AG08396 (cell line): ENCODE measurements around the gene CLDN1.

Experiments used
- DNase-seq: peaks from one replicate; pipeline ENCODE4 v3.0.0; 2012; ENCODE audit warnings: low spot score, mixed read lengths

Gene CLDN1

GRCh38 chr3:190330936-190331734, 8.9 kb upstream of the CLDN1 start:
- DNase-seq = no peak

GRCh38 chr3:190326930-190327329, 4.7 kb upstream of the CLDN1 start:
- DNase-seq = no peak

GRCh38 chr3:190326361-190326760, 4.1 kb upstream of the CLDN1 start:
- DNase-seq = no peak

- DNase-seq = no peak
Measured at GRCh38 chr3:190325923-190326322, 3.7 kb upstream of the CLDN1 start.

GRCh38 chr3:190323246-190323626, 990 bp upstream of the CLDN1 start:
- no peak for DNase-seq

GRCh38 chr3:190322604-190323245, 479 bp upstream of the CLDN1 start:
- no peak for DNase-seq

GRCh38 chr3:190320594-190321362, 1.5 kb downstream of the CLDN1 start:
- DNase-seq = no peak

GRCh38 chr3:190319660-190320059, 2.6 kb downstream of the CLDN1 start:
- DNase-seq = no peak

GRCh38 chr3:190318666-190319065, 3.6 kb downstream of the CLDN1 start:
- no peak for DNase-seq

GRCh38 chr3:190314741-190315140, 7.5 kb downstream of the CLDN1 start:
- no peak for DNase-seq

- DNase-seq = no peak
Measured at GRCh38 chr3:190309414-190309813, 12.8 kb downstream of the CLDN1 start.

- no peak for DNase-seq
Measured at GRCh38 chr3:190308154-190308553, 14.1 kb downstream of the CLDN1 start.

- no peak for DNase-seq
Measured at GRCh38 chr3:190307164-190307545, 15.1 kb downstream of the CLDN1 start.

- no peak for DNase-seq
Measured at GRCh38 chr3:190306513-190307163, 15.6 kb downstream of the CLDN1 start.

GRCh38 chr3:190306026-190306425, 16.2 kb downstream of the CLDN1 start:
- no peak for DNase-seq

- DNase-seq = no peak
Measured at GRCh38 chr3:190305406-190305805, 16.8 kb downstream of the CLDN1 start.

GRCh38 chr3:190303884-190304283, 18.4 kb downstream of the CLDN1 start:
- DNase-seq = no peak

- no peak for DNase-seq
Measured at GRCh38 chr3:190302212-190302867, 19.9 kb downstream of the CLDN1 start.

- no peak for DNase-seq
Measured at GRCh38 chr3:190301591-190301990, 20.7 kb downstream of the CLDN1 start.

- no peak for DNase-seq
Measured at GRCh38 chr3:190299969-190300368, 22.3 kb downstream of the CLDN1 start.

- DNase-seq = no peak
Measured at GRCh38 chr3:190294030-190294429, 28.2 kb downstream of the CLDN1 start.

- no peak for DNase-seq
Measured at GRCh38 chr3:190293621-190294020, 28.6 kb downstream of the CLDN1 start.
